Hepatocyte (in vitro differentiated cells): Measurements from ENCODE around the gene AURKAIP1.

Source experiments
- EZH2 ChIP-seq: fragments of 200-600 bp; sonication (generic); IDR thresholded peaks from 2 replicates; pipeline ENCODE4 v1.6.1; 2016; ENCODE audit warnings: antibody characterized with exemption, mild to moderate bottlenecking, borderline replicate concordance
- EZH2phosphoT487 ChIP-seq: fragments of 200-600 bp; sonication (generic); IDR thresholded peaks from one replicate; pipeline ENCODE4 v1.6.1; 2018; ENCODE audit warnings: antibody characterized with exemption, mild to moderate bottlenecking, low read depth, moderate library complexity; ENCODE audit not compliant: unreplicated experiment, severe bottlenecking
- TF ChIP-seq, protein P1 (sequence below): fragments of 200-600 bp; sonication (generic); IDR thresholded peaks from 2 replicates; pipeline ENCODE4 v1.5.1; 2016; ENCODE audit warnings: antibody characterized with exemption, mild to moderate bottlenecking; ENCODE audit not compliant: poor library complexity

- TF ChIP-seq, protein P1, sequence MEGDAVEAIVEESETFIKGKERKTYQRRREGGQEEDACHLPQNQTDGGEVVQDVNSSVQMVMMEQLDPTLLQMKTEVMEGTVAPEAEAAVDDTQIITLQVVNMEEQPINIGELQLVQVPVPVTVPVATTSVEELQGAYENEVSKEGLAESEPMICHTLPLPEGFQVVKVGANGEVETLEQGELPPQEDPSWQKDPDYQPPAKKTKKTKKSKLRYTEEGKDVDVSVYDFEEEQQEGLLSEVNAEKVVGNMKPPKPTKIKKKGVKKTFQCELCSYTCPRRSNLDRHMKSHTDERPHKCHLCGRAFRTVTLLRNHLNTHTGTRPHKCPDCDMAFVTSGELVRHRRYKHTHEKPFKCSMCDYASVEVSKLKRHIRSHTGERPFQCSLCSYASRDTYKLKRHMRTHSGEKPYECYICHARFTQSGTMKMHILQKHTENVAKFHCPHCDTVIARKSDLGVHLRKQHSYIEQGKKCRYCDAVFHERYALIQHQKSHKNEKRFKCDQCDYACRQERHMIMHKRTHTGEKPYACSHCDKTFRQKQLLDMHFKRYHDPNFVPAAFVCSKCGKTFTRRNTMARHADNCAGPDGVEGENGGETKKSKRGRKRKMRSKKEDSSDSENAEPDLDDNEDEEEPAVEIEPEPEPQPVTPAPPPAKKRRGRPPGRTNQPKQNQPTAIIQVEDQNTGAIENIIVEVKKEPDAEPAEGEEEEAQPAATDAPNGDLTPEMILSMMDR: no peak
- TF ChIP-seq EZH2 (no peak), EZH2phosphoT487 (no peak)
These were observed 36.7 kb downstream of the AURKAIP1 start for GRCh38 chr1:1338278-1338677.
